ENCODE data around the gene INCA1. TPM values are rescaled to one million over a fixed set of nuclear protein-coding genes. Genes with fewer than 3 reads are reported as not detected.

Gene INCA1
- total and polyA plus RNA-seq, 3 experiments from 2014 or later: 0.18 to 0.58 (median 0.37) TPM

Other genes with a start within 250 kb of the INCA1 start
- gene TM4SF5, start 225.6 kb downstream of the INCA1 start, total RNA-seq: not detected
- gene TM4SF5, start 225.6 kb downstream of the INCA1 start, polyA plus RNA-seq: not detected
- not detected for gene VMO1, start 211.2 kb downstream of the INCA1 start, total RNA-seq
- gene VMO1, start 211.2 kb downstream of the INCA1 start, polyA plus RNA-seq: not detected
- not detected for gene GLTPD2, start 208.6 kb downstream of the INCA1 start, total RNA-seq
- not detected for gene GLTPD2, start 208.6 kb downstream of the INCA1 start, polyA plus RNA-seq
- 100 to 1,000 TPM; 198 to 207 TPM for gene PSMB6, start 201.4 kb downstream of the INCA1 start, total RNA-seq
- 259 TPM for gene PSMB6, start 201.4 kb downstream of the INCA1 start, polyA plus RNA-seq
- 10 to 100 TPM; 10.1 to 12.0 TPM for gene PLD2, start 190.4 kb downstream of the INCA1 start, total RNA-seq
- gene PLD2, start 190.4 kb downstream of the INCA1 start, polyA plus RNA-seq: 1.9 TPM
- gene MINK1, start 164.2 kb downstream of the INCA1 start, total RNA-seq: 10 to 100 TPM; 58.6 TPM
- 30.5 TPM for gene MINK1, start 164.2 kb downstream of the INCA1 start, polyA plus RNA-seq
- 1 to 10 TPM; 2.2 to 2.3 TPM for gene C17orf107, start 98.0 kb downstream of the INCA1 start, total RNA-seq
- gene C17orf107, start 98.0 kb downstream of the INCA1 start, polyA plus RNA-seq: 2.0 TPM
- under 1 TPM; 0.37 to 0.38 TPM for gene CHRNE, start 94.4 kb downstream of the INCA1 start, total RNA-seq
- gene CHRNE, start 94.4 kb downstream of the INCA1 start, polyA plus RNA-seq: 0.23 TPM
- gene GP1BA, start 65.2 kb downstream of the INCA1 start, total RNA-seq: not detected
- not detected for gene GP1BA, start 65.2 kb downstream of the INCA1 start, polyA plus RNA-seq
- 100 to 1,000 TPM in 1 of 2 experiments, 10 to 100 TPM in 1; 90.0 to 101 TPM for gene SLC25A11, start 57.5 kb downstream of the INCA1 start, total RNA-seq
- gene SLC25A11, start 57.5 kb downstream of the INCA1 start, polyA plus RNA-seq: 85.1 TPM
- 100 to 1,000 TPM; 187 to 192 TPM for gene RNF167, start 57.3 kb downstream of the INCA1 start, total RNA-seq
- 69.0 TPM for gene RNF167, start 57.3 kb downstream of the INCA1 start, polyA plus RNA-seq
- gene PFN1, start 49.0 kb downstream of the INCA1 start, total RNA-seq: 1,000 to 10,000 TPM; 1,826 to 1,841 TPM
- gene PFN1, start 49.0 kb downstream of the INCA1 start, polyA plus RNA-seq: 2,601 TPM
- 10 to 100 TPM; 27.1 to 29.4 TPM for gene ENO3, start 46.4 kb downstream of the INCA1 start, total RNA-seq
- 1.3 TPM for gene ENO3, start 46.4 kb downstream of the INCA1 start, polyA plus RNA-seq
- gene SPAG7, start 29.7 kb downstream of the INCA1 start, total RNA-seq: 10 to 100 TPM; 63.4 to 64.2 TPM
- gene SPAG7, start 29.7 kb downstream of the INCA1 start, polyA plus RNA-seq: 112 TPM
- gene CAMTA2, start 9.8 kb downstream of the INCA1 start, total RNA-seq: 10 to 100 TPM; 85.6 to 90.6 TPM
- 19.6 TPM for gene CAMTA2, start 9.8 kb downstream of the INCA1 start, polyA plus RNA-seq
- 10 to 100 TPM; 73.4 to 77.3 TPM for gene KIF1C, start 428 bp upstream of the INCA1 start, total RNA-seq
- 8.0 TPM for gene KIF1C, start 428 bp upstream of the INCA1 start, polyA plus RNA-seq
- gene SLC52A1, start 37.9 kb upstream of the INCA1 start, total RNA-seq: under 1 TPM; 0.35 to 0.64 TPM
- gene SLC52A1, start 37.9 kb upstream of the INCA1 start, polyA plus RNA-seq: 0.12 TPM
- gene ZFP3, start 80.9 kb upstream of the INCA1 start, total RNA-seq: 1 to 10 TPM; 3.7 to 4.2 TPM
- 0.75 TPM for gene ZFP3, start 80.9 kb upstream of the INCA1 start, polyA plus RNA-seq
- gene ZNF232, start 114.4 kb upstream of the INCA1 start, total RNA-seq: 10 to 100 TPM; 21.8 to 22.9 TPM
- gene ZNF232, start 114.4 kb upstream of the INCA1 start, polyA plus RNA-seq: 5.7 TPM
- under 1 TPM in 1 of 2 experiments, not detected in 1; 0.09 TPM for gene USP6, start 118.5 kb upstream of the INCA1 start, total RNA-seq
- gene USP6, start 118.5 kb upstream of the INCA1 start, polyA plus RNA-seq: 0.05 TPM
- gene ZNF594, start 194.3 kb upstream of the INCA1 start, total RNA-seq: 10 to 100 TPM; 11.7 to 14.9 TPM
- gene ZNF594, start 194.3 kb upstream of the INCA1 start, polyA plus RNA-seq: 1.2 TPM
- gene SCIMP, start 237.3 kb upstream of the INCA1 start, total RNA-seq: under 1 TPM; 0.22 TPM
- 0.81 TPM for gene SCIMP, start 237.3 kb upstream of the INCA1 start, polyA plus RNA-seq